Medulla oblongata (tissue), 1 donor: ENCODE measurements around the gene SYMPK.

Source experiments
- DNase-seq: peaks from one replicate; pipeline ENCODE4 v3.0.0-alpha.2; 2015; ENCODE audit errors: extremely low spot score

SYMPK gene

GRCh38 chr19:45766869-45767346 lies 96.0 kb downstream of the SYMPK start:
- no peak for DNase-seq

DNA sequence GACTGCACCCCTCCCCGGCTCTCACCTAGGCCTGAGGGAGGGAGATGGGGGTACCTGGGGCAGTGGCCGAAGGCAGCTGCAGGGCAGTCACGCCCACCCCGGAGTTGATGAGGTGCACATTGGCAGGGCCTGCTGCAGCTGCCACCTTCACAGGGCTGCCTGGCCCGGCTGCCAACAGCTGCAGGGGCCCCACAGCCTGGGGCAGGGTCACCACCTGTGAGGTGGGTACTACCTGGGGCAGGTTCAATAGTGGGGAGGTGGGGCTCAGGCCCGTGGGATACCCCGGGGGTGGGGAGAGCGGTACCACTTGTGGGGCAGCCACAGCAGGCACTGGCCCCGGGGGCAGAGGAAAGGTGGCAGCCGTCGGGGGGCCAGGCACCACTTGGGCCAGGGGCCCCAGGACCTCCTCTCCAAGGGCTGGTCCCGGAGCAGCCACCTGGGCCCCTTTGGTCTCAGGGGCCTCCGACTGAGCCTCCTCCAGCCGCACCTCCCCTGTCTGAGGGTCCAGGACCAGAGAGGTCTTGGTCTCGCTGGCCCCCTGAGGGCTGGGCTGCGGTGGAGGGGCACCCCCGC lies 96.6 kb downstream of the SYMPK start:
- no peak for DNase-seq

DNA sequence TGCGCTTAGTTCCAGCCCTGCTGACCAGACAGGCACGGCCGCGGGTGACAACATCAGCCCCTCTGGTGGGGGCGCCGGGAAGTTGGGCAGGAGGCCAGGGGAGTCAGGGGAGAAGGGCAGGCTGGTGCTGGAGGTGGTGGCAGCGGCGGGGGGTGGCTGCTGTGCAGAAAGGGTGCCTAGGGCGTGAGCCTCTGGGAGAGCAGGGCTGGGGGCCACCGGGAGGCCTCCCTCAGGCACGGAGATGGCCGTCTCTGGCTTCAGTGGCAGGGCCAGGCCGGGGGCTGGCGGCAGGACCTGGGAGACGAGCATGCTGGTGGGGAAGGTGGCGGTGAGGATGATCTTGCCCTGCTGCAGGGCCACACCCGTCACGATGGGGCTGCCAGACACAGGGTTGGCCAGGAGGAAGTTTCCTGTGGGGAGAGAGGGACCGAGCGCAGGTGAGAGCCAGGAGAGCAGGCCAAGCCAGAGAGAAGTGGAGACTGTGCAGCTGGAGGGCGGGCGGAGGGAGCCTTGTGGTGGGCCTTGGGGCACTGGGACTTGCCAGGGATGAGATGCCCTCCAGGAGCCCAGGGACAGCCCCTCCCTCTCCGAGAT lies 97.1 kb downstream of the SYMPK start:
- no peak for DNase-seq
